Measurements from ENCODE around the gene GUCY1A1.

- TF ChIP-seq EZH2 (IDR thresholded peaks at IDR 0.05; ENCODE audit: insufficient read depth, low read length), result no peak
- TF ChIP-seq CTCF (IDR thresholded peaks at IDR 0.05; ENCODE audit: insufficient read depth, low read depth, low read length), result no peak
These were observed 67.4 kb downstream of the GUCY1A1 start for GRCh38 chr4:155734065-155734464.
